HEK293 (cell line): ENCODE measurements around the gene TRPM2.

Experiments
- SCRT2 ChIP-seq: fragments of 450-650 bp; formaldehyde crosslinking; IDR thresholded peaks from 2 replicates; pipeline ENCODE4 v1.5.1; 2016; ENCODE audit warnings: missing biosample characterization, missing genetic modification characterization
- ZNF239 ChIP-seq: fragments of 450-650 bp; formaldehyde crosslinking; IDR thresholded peaks from 2 replicates; pipeline ENCODE4 v1.5.1; 2016; ENCODE audit warnings: missing biosample characterization, missing genetic modification characterization
- ZNF366 ChIP-seq: fragments of 450-650 bp; formaldehyde crosslinking; conservative IDR thresholded peaks from 2 replicates; pipeline ENCODE4 v1.5.1; 2016; ENCODE audit warnings: missing biosample characterization, missing genetic modification characterization
- TF ChIP-seq, protein P1 (sequence below): fragments of 450-650 bp; formaldehyde crosslinking; IDR thresholded peaks from 2 replicates; pipeline ENCODE4 v1.5.1; 2017; ENCODE audit warnings: missing biosample characterization, missing genetic modification characterization
- TF ChIP-seq, protein P2 (sequence below): fragments of 450-650 bp; formaldehyde crosslinking; IDR thresholded peaks from 2 replicates; pipeline ENCODE4 v1.5.1; 2016; ENCODE audit warnings: missing biosample characterization, missing genetic modification characterization
- TF ChIP-seq, protein P3 (sequence below): fragments of 450-650 bp; formaldehyde crosslinking; IDR thresholded peaks from 2 replicates; pipeline ENCODE4 v1.5.1; 2016; ENCODE audit warnings: missing biosample characterization, missing genetic modification characterization, borderline replicate concordance

DNA sequence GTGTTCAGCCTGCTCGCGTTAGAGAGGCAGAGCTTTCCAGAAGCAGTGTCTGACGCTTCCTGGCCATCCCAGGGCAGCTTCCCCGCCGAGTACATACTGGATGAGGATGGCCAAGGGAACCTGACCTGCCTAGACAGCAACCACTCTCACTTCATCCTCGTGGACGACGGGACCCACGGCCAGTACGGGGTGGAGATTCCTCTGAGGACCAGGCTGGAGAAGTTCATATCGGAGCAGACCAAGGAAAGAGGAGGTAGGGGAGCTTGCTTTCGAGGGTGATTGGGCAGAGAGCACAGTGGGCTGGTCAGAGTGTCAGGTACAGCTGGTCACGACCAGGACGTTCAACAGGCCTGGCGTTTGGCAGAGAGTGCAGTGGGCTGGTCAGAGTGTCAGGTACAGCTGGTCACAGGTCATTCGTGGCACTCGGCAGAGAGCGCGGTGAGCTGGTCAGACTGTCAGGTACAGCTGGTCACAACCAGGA is 22.4 kb downstream of the TRPM2 start:
- TF ChIP-seq, protein P1, sequence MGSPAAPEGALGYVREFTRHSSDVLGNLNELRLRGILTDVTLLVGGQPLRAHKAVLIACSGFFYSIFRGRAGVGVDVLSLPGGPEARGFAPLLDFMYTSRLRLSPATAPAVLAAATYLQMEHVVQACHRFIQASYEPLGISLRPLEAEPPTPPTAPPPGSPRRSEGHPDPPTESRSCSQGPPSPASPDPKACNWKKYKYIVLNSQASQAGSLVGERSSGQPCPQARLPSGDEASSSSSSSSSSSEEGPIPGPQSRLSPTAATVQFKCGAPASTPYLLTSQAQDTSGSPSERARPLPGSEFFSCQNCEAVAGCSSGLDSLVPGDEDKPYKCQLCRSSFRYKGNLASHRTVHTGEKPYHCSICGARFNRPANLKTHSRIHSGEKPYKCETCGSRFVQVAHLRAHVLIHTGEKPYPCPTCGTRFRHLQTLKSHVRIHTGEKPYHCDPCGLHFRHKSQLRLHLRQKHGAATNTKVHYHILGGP, result no peak
- TF ChIP-seq SCRT2 (tag by site-specific recombination) (no peak), ZNF239 (tag by site-specific recombination) (no peak), ZNF366 (tag by site-specific recombination) (no peak)
- TF ChIP-seq, protein P2, sequence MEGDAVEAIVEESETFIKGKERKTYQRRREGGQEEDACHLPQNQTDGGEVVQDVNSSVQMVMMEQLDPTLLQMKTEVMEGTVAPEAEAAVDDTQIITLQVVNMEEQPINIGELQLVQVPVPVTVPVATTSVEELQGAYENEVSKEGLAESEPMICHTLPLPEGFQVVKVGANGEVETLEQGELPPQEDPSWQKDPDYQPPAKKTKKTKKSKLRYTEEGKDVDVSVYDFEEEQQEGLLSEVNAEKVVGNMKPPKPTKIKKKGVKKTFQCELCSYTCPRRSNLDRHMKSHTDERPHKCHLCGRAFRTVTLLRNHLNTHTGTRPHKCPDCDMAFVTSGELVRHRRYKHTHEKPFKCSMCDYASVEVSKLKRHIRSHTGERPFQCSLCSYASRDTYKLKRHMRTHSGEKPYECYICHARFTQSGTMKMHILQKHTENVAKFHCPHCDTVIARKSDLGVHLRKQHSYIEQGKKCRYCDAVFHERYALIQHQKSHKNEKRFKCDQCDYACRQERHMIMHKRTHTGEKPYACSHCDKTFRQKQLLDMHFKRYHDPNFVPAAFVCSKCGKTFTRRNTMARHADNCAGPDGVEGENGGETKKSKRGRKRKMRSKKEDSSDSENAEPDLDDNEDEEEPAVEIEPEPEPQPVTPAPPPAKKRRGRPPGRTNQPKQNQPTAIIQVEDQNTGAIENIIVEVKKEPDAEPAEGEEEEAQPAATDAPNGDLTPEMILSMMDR (tag by site-specific recombination), result no peak
- TF ChIP-seq, protein P3, sequence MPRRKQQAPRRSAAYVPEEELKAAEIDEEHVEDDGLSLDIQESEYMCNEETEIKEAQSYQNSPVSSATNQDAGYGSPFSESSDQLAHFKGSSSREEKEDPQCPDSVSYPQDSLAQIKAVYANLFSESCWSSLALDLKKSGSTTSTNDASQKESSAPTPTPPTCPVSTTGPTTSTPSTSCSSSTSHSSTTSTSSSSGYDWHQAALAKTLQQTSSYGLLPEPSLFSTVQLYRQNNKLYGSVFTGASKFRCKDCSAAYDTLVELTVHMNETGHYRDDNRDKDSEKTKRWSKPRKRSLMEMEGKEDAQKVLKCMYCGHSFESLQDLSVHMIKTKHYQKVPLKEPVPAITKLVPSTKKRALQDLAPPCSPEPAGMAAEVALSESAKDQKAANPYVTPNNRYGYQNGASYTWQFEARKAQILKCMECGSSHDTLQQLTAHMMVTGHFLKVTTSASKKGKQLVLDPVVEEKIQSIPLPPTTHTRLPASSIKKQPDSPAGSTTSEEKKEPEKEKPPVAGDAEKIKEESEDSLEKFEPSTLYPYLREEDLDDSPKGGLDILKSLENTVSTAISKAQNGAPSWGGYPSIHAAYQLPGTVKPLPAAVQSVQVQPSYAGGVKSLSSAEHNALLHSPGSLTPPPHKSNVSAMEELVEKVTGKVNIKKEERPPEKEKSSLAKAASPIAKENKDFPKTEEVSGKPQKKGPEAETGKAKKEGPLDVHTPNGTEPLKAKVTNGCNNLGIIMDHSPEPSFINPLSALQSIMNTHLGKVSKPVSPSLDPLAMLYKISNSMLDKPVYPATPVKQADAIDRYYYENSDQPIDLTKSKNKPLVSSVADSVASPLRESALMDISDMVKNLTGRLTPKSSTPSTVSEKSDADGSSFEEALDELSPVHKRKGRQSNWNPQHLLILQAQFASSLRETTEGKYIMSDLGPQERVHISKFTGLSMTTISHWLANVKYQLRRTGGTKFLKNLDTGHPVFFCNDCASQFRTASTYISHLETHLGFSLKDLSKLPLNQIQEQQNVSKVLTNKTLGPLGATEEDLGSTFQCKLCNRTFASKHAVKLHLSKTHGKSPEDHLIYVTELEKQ (tag by site-specific recombination), result no peak
